OCI-LY7 (cell line): Measurements from ENCODE around the gene KRT72. TPM values are rescaled to one million over a fixed set of nuclear protein-coding genes. Genes with fewer than 3 reads are reported as not detected.
A peak's percentile ranks its signal among the peaks of the same experiment; 100 is the strongest.

Experiments used
- BruUV-seq: library from RNA; stranded (reverse); fragments of 400-500 nt; replicated peaks from 2 replicates; lab custom pipeline; 2021; lab: Mats Ljungman, UMichigan
- CTCF ChIA-PET: fragments of 300-600 bp; sonication (Branson Sonifier 250); formaldehyde crosslinking; loops from one replicate; lab custom pipeline; 2022; ENCODE audit warnings: antibody characterized with exemption; ENCODE audit not compliant: unreplicated experiment; lab: Charles Lee
- POLR2A ChIA-PET: fragments of 300-600 bp; sonication (Branson Sonifier 250); formaldehyde crosslinking; loops from one replicate; lab custom pipeline; 2022; ENCODE audit warnings: antibody characterized with exemption; lab: Charles Lee
- DNase-seq: peaks from one replicate; pipeline ENCODE4 v3.0.0-alpha.2; 2015; ENCODE audit warnings: low spot score
- H2AFZ ChIP-seq: fragments of 200-600 bp; sonication (generic), shearing (Covaris generic); 2 replicates; pipeline ENCODE4 v1.6.1; 2014; ENCODE audit warnings: mild to moderate bottlenecking, antibody characterized with exemption, low read length, moderate library complexity
- H3K27ac ChIP-seq: fragments of 200-600 bp; sonication (generic); 2 replicates; pipeline ENCODE4 v1.5.1; 2014; ENCODE audit warnings: mixed run types, low read depth, mild to moderate bottlenecking, moderate library complexity, low read length, inconsistent platforms; ENCODE audit not compliant: poor library complexity, severe bottlenecking
- H3K36me3 ChIP-seq: fragments of 200-600 bp; sonication (generic); 2 replicates; pipeline ENCODE4 v1.6.1; 2014; ENCODE audit warnings: mild to moderate bottlenecking, antibody characterized with exemption, low read length, moderate library complexity, mixed read lengths; ENCODE audit not compliant: insufficient read depth
- H3K4me1 ChIP-seq: fragments of 200-600 bp; sonication (generic); 2 replicates; pipeline ENCODE4 v1.5.1; 2014; ENCODE audit warnings: mild to moderate bottlenecking, low read length; ENCODE audit not compliant: insufficient read depth, poor library complexity, severe bottlenecking
- H3K4me2 ChIP-seq: fragments of 200-600 bp; sonication (generic); 2 replicates; pipeline ENCODE4 v1.6.1; 2014; ENCODE audit warnings: mild to moderate bottlenecking, low read length
- H3K4me3 ChIP-seq: fragments of 200-600 bp; sonication (generic); 2 replicates; pipeline ENCODE4 v1.5.1; 2014; ENCODE audit warnings: mild to moderate bottlenecking, low read depth, low read length; ENCODE audit not compliant: poor library complexity, severe bottlenecking
- H3K79me2 ChIP-seq: fragments of 200-600 bp; sonication (generic); 2 replicates; pipeline ENCODE4 v1.6.1; 2016; ENCODE audit warnings: low read depth, mild to moderate bottlenecking, low read length, moderate library complexity, mixed read lengths; ENCODE audit not compliant: insufficient read depth
- H3K9me2 ChIP-seq: fragments of 200-600 bp; sonication (generic); 2 replicates; pipeline ENCODE4 v1.6.1; 2016; ENCODE audit warnings: mild to moderate bottlenecking, low read length, mixed read lengths; ENCODE audit not compliant: insufficient read depth
- H3K9me3 ChIP-seq: fragments of 200-600 bp; sonication (generic); 2 replicates; pipeline ENCODE4 v1.6.1; 2014; ENCODE audit warnings: mild to moderate bottlenecking, mixed run types, low read length, mixed read lengths
- H4K20me1 ChIP-seq: fragments of 200-600 bp; sonication (generic); 2 replicates; pipeline ENCODE4 v1.6.1; 2014; ENCODE audit warnings: mild to moderate bottlenecking, antibody characterized with exemption, low read length, moderate library complexity, mixed read lengths; ENCODE audit not compliant: insufficient read depth
- CTCF ChIP-seq: fragments of 200-600 bp; sonication (generic); conservative IDR thresholded peaks from 2 replicates; pipeline ENCODE4 v1.5.1; 2014; ENCODE audit warnings: mild to moderate bottlenecking, antibody characterized with exemption, low read length, moderate library complexity, mixed read lengths
- EZH2phosphoT487 ChIP-seq: fragments of 200-600 bp; sonication (generic); IDR thresholded peaks from 2 replicates; pipeline ENCODE4 v1.6.1; 2018; ENCODE audit warnings: low read depth, borderline replicate concordance, mild to moderate bottlenecking, mixed run types, antibody characterized with exemption, low read length, moderate library complexity, mixed read lengths
- intact Hi-C: fragments of 100-400 bp; cut with micrococcal nuclease; formaldehyde crosslinking; loops from one replicate; pipeline ENCODE4 v1.10.0; 2022; ENCODE audit not compliant: unreplicated experiment
- total RNA-seq, 2 experiments: library from RNA; depleted of rRNA in 1 of 2; stranded (reverse); fragments of >200 nt in 1 of 2; shearing (Covaris generic) in 1 of 2; gene quantifications; 2 replicates each; pipeline ENCODE4 v1.2.3, GENCODE V29; 2014 to 2022

KRT72 gene
- total RNA-seq, 2 experiments from 2014 or later, result not detected

- Histone ChIP-seq H3K79me2 (no peaks in the 10 kb centered on the region), H3K36me3 (no peaks in the 10 kb centered on the region), H4K20me1 (no peaks in the 10 kb centered on the region), H3K4me3 (no peak overlapping the region), H3K4me2 (no peak overlapping the region), H3K9me2 (no peaks in the 10 kb centered on the region), H3K9me3 (no peaks in the 10 kb centered on the region), H3K4me1 (no peaks in the 10 kb centered on the region), H3K27ac (no peak overlapping the region), H2AFZ (no peak overlapping the region)
- BruUV-seq, result no TSS peak
- no peak for TF ChIP-seq EZH2phosphoT487
- TF ChIP-seq CTCF, result no peak
- POLR2A ChIA-PET, result no interaction called here
- intact Hi-C loops, result no loop called here
- no peak for DNase-seq
- CTCF ChIA-PET, result no interaction called here
Observed at GRCh38 chr12:52564582-52564981, 36.7 kb downstream of the KRT72 start.

- H3K4me3 ChIP-seq, result no peak overlapping the region
- POLR2A ChIA-PET, result no interaction called here
- no peaks in the 10 kb centered on the region for H4K20me1 ChIP-seq
- H3K4me1 ChIP-seq, result no peaks in the 10 kb centered on the region
- no peak overlapping the region for H3K27ac ChIP-seq
- BruUV-seq, result no TSS peak
- no peaks in the 10 kb centered on the region for H3K36me3 ChIP-seq
- 0 out of 2 replicates have a peak, but pooled peaks have one; percentile 18 for TF ChIP-seq CTCF
- TF ChIP-seq EZH2phosphoT487, result no peak
- H3K4me2 ChIP-seq, result no peak overlapping the region
- H3K9me2 ChIP-seq, result no peaks in the 10 kb centered on the region
- intact Hi-C loops, result no loop called here
- no peaks in the 10 kb centered on the region for H3K79me2 ChIP-seq
- DNase-seq, result no peak
- H3K9me3 ChIP-seq, result no peaks in the 10 kb centered on the region
- no peak overlapping the region for H2AFZ ChIP-seq
- CTCF ChIA-PET, result no interaction called here
Observed at GRCh38 chr12:52561880-52562449, 39.3 kb downstream of the KRT72 start.

- POLR2A ChIA-PET, result no interaction called here
- Histone ChIP-seq H3K4me3 (no peak overlapping the region), H3K27ac (no peak overlapping the region), H3K36me3 (no peaks in the 10 kb centered on the region), H4K20me1 (no peaks in the 10 kb centered on the region), H3K9me2 (no peaks in the 10 kb centered on the region), H3K4me2 (no peak overlapping the region), H3K4me1 (no peaks in the 10 kb centered on the region), H3K79me2 (no peaks in the 10 kb centered on the region), H3K9me3 (no peaks in the 10 kb centered on the region), H2AFZ (no peak overlapping the region)
- BruUV-seq, result no TSS peak
- CTCF ChIA-PET, result no interaction called here
- DNase-seq, result no peak
- TF ChIP-seq CTCF, result no peak
- no peak for TF ChIP-seq EZH2phosphoT487
- intact Hi-C loops, result no loop called here
Observed at GRCh38 chr12:52559979-52560378, 41.3 kb downstream of the KRT72 start.
